HepG2 (cell line): ENCODE results near the gene C2CD3. TPM values are rescaled to one million over a fixed set of nuclear protein-coding genes. Genes with fewer than 3 reads are reported as not detected.

ENCODE experiments used
- ATAC-seq: fragments of 200-7000 bp; cut with Tn5 transposase; 3 replicates; pipeline ENCODE4 v1.9.1; 2020; ENCODE audit warnings: mild to moderate bottlenecking, moderate library complexity
- BruUV-seq: library from RNA; stranded (reverse); fragments of 400-500 nt; replicated peaks from 2 replicates; lab custom pipeline; 2021; lab: Mats Ljungman, UMichigan
- CTCF ChIA-PET: fragments of 300-600 bp; formaldehyde crosslinking; extraction: SDS; loops from one replicate; lab custom pipeline; 2021; ENCODE audit warnings: low total read pairs, inconsistent platforms, low intra/inter-chr PET ratio; lab: Yijun Ruan, JAX
- POLR2A ChIA-PET: fragments of 350-600 bp; sonication (Branson Sonifier 250); formaldehyde crosslinking; loops from one replicate; lab custom pipeline; 2020; ENCODE audit warnings: antibody characterized with exemption, inconsistent platforms; lab: Yijun Ruan, JAX
- DNase-seq: peaks from one replicate; pipeline ENCODE4 v3.0.0-alpha.2; 2015; ENCODE audit warnings: low spot score
- FAIRE-seq: peaks from 3 replicates; lab custom pipeline; 2011; peaks lifted over from hg19 to GRCh38; lab: Jason Lieb, UNC
- H2AFZ ChIP-seq: one replicate; pipeline ENCODE4 v1.6.1; 2011; ENCODE audit warnings: low read length, inconsistent platforms
- H3K27ac ChIP-seq: fragments of 300-600 bp; 3 replicates; pipeline ENCODE4 v1.8.0; 2011; ENCODE audit warnings: mixed run types, mild to moderate bottlenecking, mixed read lengths, low read length, inconsistent platforms; ENCODE audit not compliant: insufficient read depth; ENCODE audit errors: extremely low read length
- H3K27me3 ChIP-seq, 2 experiments: fragments of 200-600 bp in 1 of 2; 2 replicates in 1 of 2; 3 replicates in 1 of 2; pipeline versions ENCODE4 v1.6.0 to v1.8.0; 2011; ENCODE audit warnings: low read length in 2 of 2, mild to moderate bottlenecking in 2 of 2, moderate library complexity in 2 of 2, inconsistent platforms in 1 of 2; ENCODE audit not compliant: insufficient read depth in 2 of 2, control insufficient read depth in 1 of 2
- H3K36me3 ChIP-seq, 2 experiments: fragments of 200-600 bp in 1 of 2; replicated peaks in 1 of 2; 2 replicates in 1 of 2; 3 replicates in 1 of 2; pipeline versions ENCODE4 v1.5.1 to v1.8.0; 2011; ENCODE audit warnings: low read length in 2 of 2, inconsistent platforms in 1 of 2; ENCODE audit not compliant: insufficient read depth in 2 of 2, control insufficient read depth in 1 of 2
- H3K4me1 ChIP-seq: 2 replicates; pipeline ENCODE4 v1.5.1; 2012; ENCODE audit warnings: low read length, inconsistent platforms; ENCODE audit not compliant: insufficient read depth
- H3K4me2 ChIP-seq: 2 replicates; pipeline ENCODE4 v1.6.0; 2011; ENCODE audit warnings: low read depth, low read length, inconsistent platforms
- H3K4me3 ChIP-seq, 3 experiments: fragments of 200-600 bp in 1 of 3; sonication (generic), shearing (Covaris generic) in 1 of 3; replicated peaks in 1 of 3; 2 replicates each; pipeline ENCODE4 v1.5.1; 2011 to 2016; ENCODE audit warnings: low read length in 3 of 3, inconsistent platforms in 2 of 3, low read depth in 2 of 3, mild to moderate bottlenecking in 2 of 3, control low read depth in 1 of 3, mixed read lengths in 1 of 3; ENCODE audit not compliant: insufficient read depth in 1 of 3
- H3K79me2 ChIP-seq: one replicate; pipeline ENCODE4 v1.6.1; 2011; ENCODE audit warnings: low read length, inconsistent platforms; ENCODE audit not compliant: insufficient read depth
- H3K9ac ChIP-seq: 2 replicates; pipeline ENCODE4 v1.6.0; 2011; ENCODE audit warnings: mild to moderate bottlenecking, low read depth, low read length, inconsistent platforms; ENCODE audit not compliant: insufficient read depth
- H3K9me3 ChIP-seq: 2 replicates; pipeline ENCODE4 v1.5.1; 2012; ENCODE audit warnings: mild to moderate bottlenecking, low read length
- H4K20me1 ChIP-seq: 2 replicates; pipeline ENCODE4 v1.6.0; 2011; ENCODE audit warnings: inconsistent platforms, mild to moderate bottlenecking, low read length, moderate library complexity; ENCODE audit not compliant: insufficient read depth
- CBX2 ChIP-seq, 2 experiments: fragments of 200-600 bp in 1 of 2; sonication (generic); formaldehyde crosslinking in 1 of 2; IDR thresholded peaks; 2 replicates each; pipeline versions ENCODE4 v1.7.0 to v1.8.1; 2018 to 2022; ENCODE audit warnings: low read depth in 2 of 2, low read length in 1 of 2, mild to moderate bottlenecking in 1 of 2, missing genetic modification reagents in 1 of 2
- E2F2 ChIP-seq: sonication (generic); formaldehyde crosslinking; IDR thresholded peaks from 2 replicates; pipeline ENCODE4 v1.4.0; 2020; ENCODE audit warnings: missing genetic modification reagents, borderline replicate concordance
- HIC2 ChIP-seq: sonication (generic); formaldehyde crosslinking; IDR thresholded peaks from 2 replicates; pipeline ENCODE4 v1.9.0; 2022; ENCODE audit warnings: low read depth, missing genetic modification reagents
- MAX ChIP-seq: IDR thresholded peaks from 2 replicates; pipeline ENCODE4 v1.6.1; 2012; ENCODE audit warnings: inconsistent platforms
- NFAT5 ChIP-seq: sonication (generic); formaldehyde crosslinking; IDR thresholded peaks from 2 replicates; pipeline ENCODE4 v1.4.0; 2020; ENCODE audit warnings: missing genetic modification reagents
- RFX1 ChIP-seq: fragments of 450-650 bp; IDR thresholded peaks from 2 replicates; pipeline ENCODE4 v1.6.1; 2017
- SP4 ChIP-seq: sonication (generic); formaldehyde crosslinking; IDR thresholded peaks from 2 replicates; pipeline ENCODE4 v1.8.1; 2023; ENCODE audit warnings: mild to moderate bottlenecking, missing genetic modification reagents
- ZNF101 ChIP-seq: sonication (generic); formaldehyde crosslinking; IDR thresholded peaks from 2 replicates; pipeline ENCODE4 v1.4.0; 2020; ENCODE audit warnings: mild to moderate bottlenecking, low read depth, missing genetic modification reagents, borderline replicate concordance
- ZNF558 ChIP-seq: sonication (generic); formaldehyde crosslinking; IDR thresholded peaks from 2 replicates; pipeline ENCODE4 v1.9.0; 2022; ENCODE audit warnings: mild to moderate bottlenecking, missing genetic modification reagents, borderline replicate concordance
- WGBS: methylation state at CpG from one replicate; pipeline ENCODE4 v1.1.6; 2017; ENCODE audit warnings: low lambda C conversion rate; 5-methylcytosine and 5-hydroxymethylcytosine counted together
- in situ Hi-C: cut with HindIII; loops from 2 replicates; pipeline ENCODE4 v1.10.0; 2017; ENCODE audit warnings: low pct_unique_long_range_greater_than_20kb; ENCODE audit not compliant: extremely low pct_ligation_motif_present
- intact Hi-C: fragments of 100-400 bp; cut with micrococcal nuclease; formaldehyde crosslinking; loops from one replicate; pipeline ENCODE4 v1.10.0; 2022; ENCODE audit not compliant: unreplicated experiment
- polyA plus RNA-seq, 8 experiments: library from polyadenylated mRNA; depleted of rRNA in 3 of 8; stranded (reverse) in 7 of 8; unstranded in 1 of 8; fragments of >200 nt; fragmentation: Illumina TruSeq in 4 of 8; extraction: Trizol in 4 of 8; gene quantifications; 2 replicates each; pipeline versions ENCODE4 v1.2.1 to v1.2.3, GENCODE V29; 2011 to 2016; ENCODE audit warnings: low read depth in 4 of 8, missing spikeins in 1 of 8, mixed read lengths in 1 of 8; ENCODE audit not compliant: insufficient read depth in 1 of 8
- total RNA-seq, 5 experiments: library from RNA; depleted of rRNA; stranded (reverse); fragments of >200 nt; fragmentation: Illumina TruSeq; extraction: Trizol; gene quantifications; 2 replicates each; pipeline ENCODE4 v1.2.3, GENCODE V29; 2016; ENCODE audit warnings: low read depth in 1 of 5

Gene C2CD3
- total and polyA plus RNA-seq, 2 of the 13 experiments (the other 11 are each of a cell fraction or from before 2014, with no cell fraction given): 5.5 to 6.4 TPM

- Histone ChIP-seq H3K27ac (no peak overlapping the region), H3K9ac (no peak overlapping the region), H3K36me3 (no peaks in the 10 kb centered on the region), H3K4me2 (no peak overlapping the region), H3K79me2 (no peaks in the 10 kb centered on the region), H3K4me1 (peaks cover 15% of the 10 kb centered on the region), H3K9me3 (no peaks in the 10 kb centered on the region), H2AFZ (no peak overlapping the region), H3K4me3 (no peak overlapping the region), H4K20me1 (no peaks in the 10 kb centered on the region), H3K27me3 (no peaks in the 10 kb centered on the region)
- FAIRE-seq (no peak), DNase-seq (no peak), ATAC-seq (no peak)
- CTCF ChIA-PET: no interaction called here
- BruUV-seq: no TSS peak
- POLR2A ChIA-PET: no interaction called here
- intact Hi-C loops (no loop called here), in situ Hi-C loops (no loop called here)
- 88% methylated on average over 2 of the region's 2 CpGs for WGBS
- no peak for TF ChIP-seq MAX
- TF ChIP-seq E2F2 (CRISPR knock-in tag): no peak
- TF ChIP-seq SP4 (CRISPR knock-in tag): no peak
- no peak for TF ChIP-seq NFAT5 (CRISPR knock-in tag)
- no peak for TF ChIP-seq RFX1
- no peak for TF ChIP-seq ZNF101
- no peak for TF ChIP-seq ZNF558 (CRISPR knock-in tag)
- TF ChIP-seq HIC2 (CRISPR knock-in tag): no peak
- no peak for TF ChIP-seq CBX2 (IDR thresholded peaks at IDR 0.05; ENCODE audit: low read depth, low read length)
- no peak for TF ChIP-seq CBX2 (CRISPR knock-in tag; IDR thresholded peaks at IDR 0.05; ENCODE audit: low read depth)
Measured at GRCh38 chr11:74024261-74025029, 146.4 kb downstream of the C2CD3 start.
